ENCODE data around the gene KCNC1. TPM values are rescaled to one million over a fixed set of nuclear protein-coding genes. Genes with fewer than 3 reads are reported as not detected.

The KCNC1 gene
- total RNA-seq, 1 experiment from 2014 or later = 0.20 TPM

- TF ChIP-seq NFYB (CRISPR knock-in tag; conservative IDR thresholded peaks at IDR 0.05; ENCODE audit: low read depth) = no peak
- TF ChIP-seq JAZF1 (CRISPR knock-in tag; IDR thresholded peaks at IDR 0.05) = no peak
- no peak for TF ChIP-seq FOXK1 (CRISPR knock-in tag; IDR thresholded peaks at IDR 0.05)
- TF ChIP-seq, protein P1, sequence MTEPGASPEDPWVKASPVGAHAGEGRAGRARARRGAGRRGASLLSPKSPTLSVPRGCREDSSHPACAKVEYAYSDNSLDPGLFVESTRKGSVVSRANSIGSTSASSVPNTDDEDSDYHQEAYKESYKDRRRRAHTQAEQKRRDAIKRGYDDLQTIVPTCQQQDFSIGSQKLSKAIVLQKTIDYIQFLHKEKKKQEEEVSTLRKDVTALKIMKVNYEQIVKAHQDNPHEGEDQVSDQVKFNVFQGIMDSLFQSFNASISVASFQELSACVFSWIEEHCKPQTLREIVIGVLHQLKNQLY (CRISPR knock-in tag; IDR thresholded peaks at IDR 0.05) = no peak
These were observed 9.2 kb downstream of the KCNC1 start (continued) for GRCh38 chr11:17743808-17744119.

DNA sequence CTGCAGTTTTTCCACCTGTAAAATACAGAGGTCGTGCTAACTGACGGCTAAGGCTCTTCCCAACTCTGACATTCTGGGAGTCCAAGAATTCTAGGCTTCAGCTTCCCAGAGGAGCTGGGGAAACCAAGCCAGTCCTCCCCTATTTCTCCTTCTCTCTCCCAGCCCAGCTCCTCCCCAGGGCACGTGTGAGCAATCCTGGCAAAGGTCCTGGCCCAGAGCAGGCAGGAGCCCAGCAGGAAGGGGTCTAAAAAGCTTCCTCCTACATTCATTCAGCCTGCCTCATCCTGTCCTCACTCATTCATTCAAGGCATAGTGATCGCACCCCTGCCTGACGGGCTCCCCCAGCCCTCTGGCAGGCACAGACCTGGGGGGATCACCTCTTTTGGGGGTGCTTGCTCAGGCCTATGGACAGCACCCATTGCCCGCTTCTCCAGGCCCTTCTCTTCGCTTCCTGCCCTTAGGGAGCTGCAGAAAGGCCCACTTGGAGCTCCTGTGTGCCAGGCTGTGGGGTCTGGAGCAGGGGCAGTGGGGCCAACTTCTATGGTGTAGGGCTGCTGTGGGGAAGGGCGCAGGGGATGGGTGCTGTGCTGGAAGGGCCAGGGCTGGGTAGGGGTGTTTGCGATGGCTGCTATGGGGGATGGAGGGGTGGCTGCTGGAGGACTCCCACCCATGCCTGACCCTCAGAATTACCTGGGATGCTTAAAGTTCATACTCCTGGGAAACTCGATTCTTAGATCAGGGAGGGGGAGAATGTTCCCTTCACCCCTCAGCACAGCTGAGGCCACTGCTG, 9.8 kb downstream of the KCNC1 start:
- DNase-seq (ENCODE audit: low spot score) = no peak
- no peaks in the 10 kb centered on the region for H3K4me1 Mint-ChIP-seq
- no peaks in the 10 kb centered on the region for H3K9me3 Mint-ChIP-seq
- TF ChIP-seq ZNF138 (CRISPR knock-in tag; conservative IDR thresholded peaks at IDR 0.05) (no peak), GTF2I (CRISPR knock-in tag; conservative IDR thresholded peaks at IDR 0.05) (no peak), IRF2 (CRISPR knock-in tag; IDR thresholded peaks at IDR 0.05; ENCODE audit: borderline replicate concordance, low read depth) (no peak), FOXJ3 (CRISPR knock-in tag; IDR thresholded peaks at IDR 0.05; ENCODE audit: borderline replicate concordance) (no peak), TCF7 (CRISPR knock-in tag; IDR thresholded peaks at IDR 0.05; ENCODE audit: low read depth) (no peak), CBFB (CRISPR knock-in tag; IDR thresholded peaks at IDR 0.05; ENCODE audit: low read depth) (no peak), NFYB (CRISPR knock-in tag; conservative IDR thresholded peaks at IDR 0.05; ENCODE audit: low read depth) (no peak), MYBL2 (CRISPR knock-in tag; IDR thresholded peaks at IDR 0.05) (no peak)
- TF ChIP-seq, protein P2, sequence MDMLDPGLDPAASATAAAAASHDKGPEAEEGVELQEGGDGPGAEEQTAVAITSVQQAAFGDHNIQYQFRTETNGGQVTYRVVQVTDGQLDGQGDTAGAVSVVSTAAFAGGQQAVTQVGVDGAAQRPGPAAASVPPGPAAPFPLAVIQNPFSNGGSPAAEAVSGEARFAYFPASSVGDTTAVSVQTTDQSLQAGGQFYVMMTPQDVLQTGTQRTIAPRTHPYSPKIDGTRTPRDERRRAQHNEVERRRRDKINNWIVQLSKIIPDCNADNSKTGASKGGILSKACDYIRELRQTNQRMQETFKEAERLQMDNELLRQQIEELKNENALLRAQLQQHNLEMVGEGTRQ (CRISPR knock-in tag; IDR thresholded peaks at IDR 0.05) = no peak
- ChIA-PET POLR2A (no interaction called here), CTCF (interaction anchor here (1.0 to 1.6 kb wide), 6 partner anchors 9 to 162 kb away, joined by 3 to 15 read pairs (median 6); partner anchors contain the start of gene KCNC1)
- H3K27me3 Mint-ChIP-seq (ENCODE audit: low read depth) = no peaks in the 10 kb centered on the region; the same call in 1 of the 2 replicates
- no peak for ATAC-seq
- no peak overlapping the region for H3K4me3 Mint-ChIP-seq
- H3K27ac Mint-ChIP-seq = no peak overlapping the region
- H3K36me3 Mint-ChIP-seq = no peaks in the 10 kb centered on the region

DNA sequence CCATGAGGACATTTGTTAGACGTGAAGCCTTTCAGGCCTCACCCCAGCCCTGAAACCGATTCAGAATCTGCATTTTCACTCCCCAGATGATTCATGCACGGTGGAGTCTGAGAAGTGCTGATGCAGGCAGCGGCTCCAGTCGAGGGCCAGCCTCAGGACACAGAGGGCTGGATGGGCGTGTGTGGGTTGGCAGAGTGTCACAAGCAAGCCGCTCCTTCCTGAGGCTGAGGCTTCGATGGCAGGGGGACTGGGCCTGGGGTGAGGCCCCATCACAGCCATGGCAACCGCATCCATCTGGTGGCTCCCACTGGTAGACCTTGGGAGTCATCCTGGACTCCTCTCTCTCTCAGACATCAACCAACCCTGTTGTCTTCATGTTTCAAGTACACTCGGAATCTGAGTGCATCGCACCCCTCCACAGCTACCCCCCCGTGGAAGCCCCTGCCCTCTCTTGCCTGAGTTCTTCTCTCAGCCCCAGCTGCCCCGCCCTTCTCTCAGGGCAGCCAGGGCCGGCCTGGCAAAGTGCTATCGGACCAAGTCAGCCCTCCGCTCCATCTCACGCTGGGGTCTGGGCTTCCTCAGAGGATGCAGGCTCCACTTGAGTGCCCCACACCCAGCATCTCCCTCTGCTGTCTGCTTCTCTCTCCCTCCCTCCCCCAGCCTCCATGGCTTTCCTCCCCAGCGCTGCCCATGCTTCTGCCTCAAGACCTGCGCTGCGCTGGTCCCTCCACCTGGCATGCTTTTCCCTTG, 10.6 kb downstream of the KCNC1 start:
- ATAC-seq (no peak), DNase-seq (ENCODE audit: low spot score) (no peak)
- Mint-ChIP-seq H3K4me3 (no peak overlapping the region), H3K9me3 (no peaks in the 10 kb centered on the region), H3K27ac (no peak overlapping the region), H3K27me3 (ENCODE audit: low read depth) (no peaks in the 10 kb centered on the region; the same call in 1 of the 2 replicates), H3K36me3 (no peaks in the 10 kb centered on the region), H3K4me1 (no peaks in the 10 kb centered on the region)
- POLR2A ChIA-PET = interaction anchor here (1.0 kb wide), 1 partner anchor 9 kb away, joined by 3 read pairs; no protein-coding TSS in a partner anchor
- TF ChIP-seq, protein P1 (CRISPR knock-in tag; IDR thresholded peaks at IDR 0.05) = no peak
- CTCF ChIA-PET = interaction anchor here (1.4 to 4.4 kb wide), 2 partner anchors 14 to 22 kb away, joined by 10 to 28 read pairs; no protein-coding TSS in a partner anchor

- no peaks in the 10 kb centered on the region; the same call in none of the 2 replicates for H3K27me3 Mint-ChIP-seq (ENCODE audit: low read depth)
- no peaks in the 10 kb centered on the region for H3K9me3 Mint-ChIP-seq
- no peaks in the 10 kb centered on the region for H3K36me3 Mint-ChIP-seq
- no peak for TF ChIP-seq E2F5 (CRISPR knock-in tag; IDR thresholded peaks at IDR 0.05)
- no peak for TF ChIP-seq TEAD1 (CRISPR knock-in tag; IDR thresholded peaks at IDR 0.05)
- no peak for TF ChIP-seq ZNF317 (CRISPR knock-in tag; IDR thresholded peaks at IDR 0.05; ENCODE audit: borderline replicate concordance, low read depth)
- H3K4me1 Mint-ChIP-seq = no peaks in the 10 kb centered on the region
- ChIA-PET POLR2A (interaction anchor here (1.0 kb wide), 1 partner anchor 10 kb away, joined by 3 read pairs; no protein-coding TSS in a partner anchor), CTCF (interaction anchor here (0.6 to 4.4 kb wide), 2 partner anchors 15 to 598 kb away, joined by 3 to 28 read pairs; no protein-coding TSS in a partner anchor)
- H3K4me3 Mint-ChIP-seq = no peak overlapping the region
- ATAC-seq (no peak), DNase-seq (ENCODE audit: low spot score) (no peak)
- no peak overlapping the region for H3K27ac Mint-ChIP-seq
These were observed 11.5 kb downstream of the KCNC1 start for GRCh38 chr11:17746096-17746495.
